Kidney epithelial cell (primary cell): ENCODE data around the gene GRIN1. TPM values are rescaled to one million over a fixed set of nuclear protein-coding genes. Genes with fewer than 3 reads are reported as not detected.
"Not testable (repeated sequence)": the region's sequence is repeated elsewhere in the genome, so short reads cannot be mapped to it uniquely, and the experiment has no call there.

ENCODE experiments used
- DNase-seq: peaks from one replicate; pipeline ENCODE4 v3.0.0-alpha.2; 2010; ENCODE audit warnings: low read depth
- H3K27me3 ChIP-seq: 2 replicates; pipeline ENCODE4 v1.6.0; 2011; ENCODE audit warnings: low read length; ENCODE audit not compliant: control insufficient read depth, insufficient read depth
- H3K36me3 ChIP-seq: 2 replicates; pipeline ENCODE4 v1.5.1; 2011; ENCODE audit warnings: low read length; ENCODE audit not compliant: control insufficient read depth, insufficient read depth
- H3K4me3 ChIP-seq: 2 replicates; pipeline ENCODE4 v1.5.1; 2011; ENCODE audit warnings: low read depth, mild to moderate bottlenecking, control low read depth, low read length
- CTCF ChIP-seq: IDR thresholded peaks from 2 replicates; pipeline ENCODE4 v1.5.1; 2011; ENCODE audit warnings: mild to moderate bottlenecking, moderate library complexity, low read length, control low read depth, inconsistent platforms; ENCODE audit not compliant: insufficient read depth, poor library complexity, severe bottlenecking
- total RNA-seq: library from RNA; depleted of rRNA; stranded (reverse); fragments of >200 nt; gene quantifications from 2 replicates; pipeline ENCODE4 v1.2.3, GENCODE V29; 2015

Gene GRIN1
- total RNA-seq, 1 donor from 2014 or later, result 0.04 TPM

- TF ChIP-seq CTCF, result peak; percentile 3
- DNase-seq, result no peak
- Histone ChIP-seq H3K36me3 (no peaks in the 10 kb centered on the region), H3K27me3 (no peaks in the 10 kb centered on the region), H3K4me3 (no peak overlapping the region)
These were observed 23.4 kb upstream of the GRIN1 start for GRCh38 chr9:137115394-137116026.

- Histone ChIP-seq H3K4me3 (no peak overlapping the region), H3K36me3 (no peaks in the 10 kb centered on the region), H3K27me3 (no peaks in the 10 kb centered on the region)
- no peak for DNase-seq
- TF ChIP-seq CTCF, result no peak
These were observed 22.9 kb upstream of the GRIN1 start for GRCh38 chr9:137116027-137116507.

GRCh38 chr9:137116728-137117127 is 22.2 kb upstream of the GRIN1 start:
- DNase-seq, result no peak
- no peak for TF ChIP-seq CTCF
- no peak overlapping the region for H3K4me3 ChIP-seq

GRCh38 chr9:137117269-137117731 is 21.7 kb upstream of the GRIN1 start:
- Histone ChIP-seq H3K27me3 (no peaks in the 10 kb centered on the region), H3K4me3 (no peak overlapping the region), H3K36me3 (no peaks in the 10 kb centered on the region)
- no peak for TF ChIP-seq CTCF
- no peak for DNase-seq

More at GRCh38 chr9:137116728-137117127, 22.2 kb upstream of the GRIN1 start:
- Histone ChIP-seq H3K36me3 (no peaks in the 10 kb centered on the region), H3K27me3 (no peaks in the 10 kb centered on the region)

- H3K4me3 ChIP-seq, H3K36me3 ChIP-seq, H3K27me3 ChIP-seq, DNase-seq: not testable (repeated sequence)
These were observed 20.8 kb upstream of the GRIN1 start for GRCh38 chr9:137118092-137118603.

GRCh38 chr9:137121927-137122795 is 16.8 kb upstream of the GRIN1 start:
- not testable (repeated sequence) for DNase-seq, H3K4me3 ChIP-seq, H3K27me3 ChIP-seq

GRCh38 chr9:137122796-137123467 is 16.0 kb upstream of the GRIN1 start:
- H3K27me3 ChIP-seq, H3K4me3 ChIP-seq, DNase-seq, H3K36me3 ChIP-seq: not testable (repeated sequence)

More at GRCh38 chr9:137121927-137122795, 16.8 kb upstream of the GRIN1 start:
- not testable (repeated sequence) for H3K36me3 ChIP-seq
